NCI-H446 treated with DMSO at 0.1 percent for 48 hours (cell line): ENCODE data around the gene DEPDC7.
A peak's percentile ranks its signal among the peaks of the same experiment; 100 is the strongest.
"Not testable (repeated sequence)": the region's sequence is repeated elsewhere in the genome, so short reads cannot be mapped to it uniquely, and the experiment has no call there.

Experiments used
- DNase-seq: peaks from one replicate; lab custom pipeline; 2025; lab: John Stamatoyannopoulos, UW

The DEPDC7 gene

DNA sequence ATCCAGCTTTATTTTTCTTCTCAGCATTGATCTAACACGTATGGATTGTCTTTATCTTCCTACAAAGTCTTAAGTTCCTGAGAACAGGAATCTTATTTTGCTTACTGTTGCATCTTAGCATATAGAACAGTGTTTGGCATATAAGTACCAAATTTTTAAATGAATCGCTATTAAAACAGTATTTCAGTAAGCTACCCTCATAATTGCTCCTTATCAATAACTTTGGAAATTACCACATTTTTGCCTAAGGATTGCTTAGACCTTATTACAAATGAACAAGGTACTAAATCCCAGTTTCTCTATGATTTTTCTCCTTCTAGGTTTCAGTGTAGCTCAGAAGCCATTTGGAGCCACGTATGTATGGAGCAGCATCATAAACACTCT is 9.7 kb downstream of the DEPDC7 start:
- DNase-seq, result no peak

DNA sequence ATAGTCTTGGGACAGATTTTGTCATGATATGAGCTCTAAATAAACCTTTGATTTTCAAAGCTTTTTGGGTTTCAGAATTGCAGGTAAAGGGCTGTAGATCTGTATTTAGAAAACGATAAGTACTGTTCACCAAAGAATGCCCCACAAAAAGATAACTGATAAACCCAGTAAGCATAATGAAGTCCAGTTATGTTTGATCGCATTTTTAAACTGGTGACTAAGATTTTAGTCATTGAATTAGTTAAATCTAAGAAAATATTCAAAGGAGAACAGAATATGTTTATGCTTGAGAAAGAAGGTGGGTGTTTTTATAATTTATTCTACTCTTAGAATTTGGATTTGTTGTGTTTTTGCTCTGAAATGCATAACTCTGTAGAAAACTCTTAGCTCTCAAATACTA is 11.6 kb downstream of the DEPDC7 start:
- no peak for DNase-seq

DNA sequence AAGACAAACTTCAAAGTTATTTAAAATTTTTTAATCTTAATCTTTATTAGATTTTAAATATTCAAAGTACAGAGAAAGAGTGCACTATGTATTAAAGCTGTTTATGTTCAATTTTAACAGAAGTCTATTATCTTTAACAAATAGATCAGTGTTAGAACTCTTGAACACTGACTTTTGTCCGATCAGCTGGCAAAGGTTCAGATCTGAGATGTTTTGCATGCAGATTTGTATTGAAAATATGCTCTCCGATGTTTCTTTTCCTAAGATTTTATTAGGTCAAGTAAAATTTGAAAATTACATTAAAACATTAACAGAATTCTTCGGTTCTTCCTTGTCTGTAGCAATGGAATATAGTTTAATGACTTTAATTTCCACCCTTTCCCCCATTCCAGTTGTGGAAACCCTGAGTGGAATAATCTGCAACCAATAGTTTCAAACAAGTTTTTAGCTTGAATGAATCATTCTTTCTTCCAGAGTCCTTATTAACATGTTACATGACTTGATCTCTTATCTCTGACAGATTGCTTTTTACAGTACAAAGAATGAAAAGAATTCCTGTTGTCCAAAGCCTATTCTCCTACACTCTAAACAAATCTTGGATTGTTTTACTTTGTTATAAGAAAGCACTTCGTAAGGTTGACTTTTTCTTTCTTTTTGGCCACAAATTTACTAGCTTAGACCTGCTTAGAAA is 12.3 kb downstream of the DEPDC7 start:
- no peak for DNase-seq

DNA sequence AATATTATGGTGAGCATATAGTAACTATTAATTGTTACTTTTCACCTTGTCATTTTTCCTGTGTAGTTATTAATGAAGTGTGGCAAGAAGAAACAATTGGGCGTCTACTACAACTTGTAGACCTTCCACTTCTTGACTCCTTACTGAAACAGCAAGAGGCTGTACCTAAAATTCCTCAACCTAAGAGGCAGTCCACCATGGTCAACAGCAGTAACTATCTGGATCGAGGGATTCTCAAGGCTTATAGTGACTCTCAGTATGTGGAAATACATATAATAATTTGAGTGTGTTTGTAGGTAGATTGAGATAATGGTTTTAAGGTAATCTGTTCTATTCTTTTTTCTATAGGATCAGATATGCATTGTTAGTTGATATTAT is 12.8 kb downstream of the DEPDC7 start:
- DNase-seq, result no peak

DNA sequence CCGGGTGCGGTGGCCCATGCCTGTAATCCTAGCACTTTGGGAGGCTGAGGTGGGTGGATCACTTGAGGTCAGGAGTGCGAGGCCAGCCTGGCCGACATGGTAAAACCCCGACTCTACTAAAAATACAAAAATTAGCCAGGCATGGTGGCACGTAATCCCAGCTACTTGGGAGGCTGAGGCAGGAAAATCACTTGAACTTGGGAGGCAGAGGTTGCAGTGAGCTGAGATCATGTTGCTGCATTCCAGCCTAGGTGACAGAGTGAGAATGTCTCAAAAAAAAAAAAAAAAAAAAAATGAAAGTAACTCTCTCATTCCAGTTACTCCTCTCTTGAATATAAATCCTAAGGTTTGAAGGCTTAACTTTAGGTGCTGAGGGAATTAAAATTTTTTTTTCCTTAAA is 13.5 kb downstream of the DEPDC7 start:
- DNase-seq, result not testable (repeated sequence)

DNA sequence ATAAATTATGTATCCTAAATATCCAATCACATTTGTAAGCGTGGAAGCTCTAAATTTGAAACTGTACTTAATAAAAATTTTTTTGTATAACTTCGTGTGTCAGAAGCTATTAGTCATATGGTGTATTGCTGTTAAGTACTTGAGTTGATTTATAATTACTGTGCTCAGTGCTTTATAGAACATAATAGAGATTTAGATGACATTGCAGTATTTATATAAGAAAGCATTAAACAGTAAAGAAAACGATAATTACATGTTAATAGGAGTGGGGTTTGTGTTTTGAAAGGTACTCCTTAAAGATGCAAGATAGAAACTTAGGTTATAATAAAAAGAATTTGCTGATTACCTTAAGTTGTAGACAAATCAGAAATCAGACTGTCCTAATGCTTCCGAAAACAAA is 17.8 kb downstream of the DEPDC7 start:
- DNase-seq, result no peak

DNA sequence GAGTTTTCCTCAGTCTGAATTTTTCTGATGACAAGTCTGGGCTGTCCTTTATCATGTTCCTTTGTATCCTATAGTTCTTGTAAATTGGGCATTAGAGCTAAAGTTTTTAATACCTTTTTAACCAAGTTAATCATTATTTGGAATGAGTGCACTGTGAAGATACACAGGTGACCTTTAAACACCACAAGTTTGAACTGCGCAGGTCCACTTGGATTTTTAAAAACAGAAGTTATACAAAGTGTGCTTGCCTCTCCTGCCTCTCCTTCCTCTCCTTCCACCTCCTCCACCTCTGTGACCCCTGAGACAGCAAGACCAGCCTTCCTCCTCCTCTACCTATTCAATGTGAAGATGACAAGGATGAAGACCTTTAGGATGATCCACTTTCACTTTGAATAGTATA is 19.3 kb downstream of the DEPDC7 start:
- DNase-seq, result no peak

DNA sequence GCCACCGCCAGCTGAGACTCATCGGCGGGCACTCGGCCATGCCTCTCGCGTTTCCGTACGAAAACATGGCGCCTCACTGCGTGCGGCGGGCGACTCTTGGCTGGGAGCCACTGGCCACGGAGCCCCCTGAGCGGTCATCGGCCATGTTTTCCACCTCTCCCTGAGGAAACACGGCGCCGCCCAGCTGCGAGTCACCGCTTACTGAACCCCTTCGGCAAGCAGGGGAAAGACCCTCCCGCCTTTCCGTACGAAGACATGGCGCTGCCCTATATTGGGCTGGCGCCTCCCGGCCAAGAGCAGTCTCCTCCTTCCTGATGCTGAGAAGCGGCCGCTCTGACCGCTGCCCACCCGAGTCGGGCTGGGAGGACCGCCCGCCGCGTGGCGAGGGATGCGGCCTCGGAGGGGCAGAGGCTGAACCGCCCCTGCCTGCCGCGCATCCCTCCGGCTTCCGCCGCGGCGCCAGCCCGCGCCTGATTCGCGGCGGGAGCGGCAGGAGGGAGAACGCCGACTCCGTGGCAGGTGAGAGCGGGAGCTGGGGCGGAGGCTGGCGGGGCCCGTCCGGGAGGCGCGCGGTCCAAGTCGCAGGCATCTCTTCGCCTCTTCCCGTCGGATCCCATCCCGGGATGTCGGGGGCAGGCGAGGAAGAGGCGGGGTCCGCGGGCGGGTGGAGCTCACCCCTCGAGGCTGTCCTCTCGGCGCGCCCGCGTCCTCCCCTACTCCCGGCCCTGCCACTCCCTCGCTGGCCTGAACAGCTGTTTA is 23.8 kb downstream of the DEPDC7 start, which contains the start of gene TCP11L1:
Gene TCP11L1 (plus strand): TSS at position 299 of the 759 bp plus-strand sequence. CDS start 4,202 bp downstream, outside the sequence.
- peak; percentile 91 for DNase-seq

DNA sequence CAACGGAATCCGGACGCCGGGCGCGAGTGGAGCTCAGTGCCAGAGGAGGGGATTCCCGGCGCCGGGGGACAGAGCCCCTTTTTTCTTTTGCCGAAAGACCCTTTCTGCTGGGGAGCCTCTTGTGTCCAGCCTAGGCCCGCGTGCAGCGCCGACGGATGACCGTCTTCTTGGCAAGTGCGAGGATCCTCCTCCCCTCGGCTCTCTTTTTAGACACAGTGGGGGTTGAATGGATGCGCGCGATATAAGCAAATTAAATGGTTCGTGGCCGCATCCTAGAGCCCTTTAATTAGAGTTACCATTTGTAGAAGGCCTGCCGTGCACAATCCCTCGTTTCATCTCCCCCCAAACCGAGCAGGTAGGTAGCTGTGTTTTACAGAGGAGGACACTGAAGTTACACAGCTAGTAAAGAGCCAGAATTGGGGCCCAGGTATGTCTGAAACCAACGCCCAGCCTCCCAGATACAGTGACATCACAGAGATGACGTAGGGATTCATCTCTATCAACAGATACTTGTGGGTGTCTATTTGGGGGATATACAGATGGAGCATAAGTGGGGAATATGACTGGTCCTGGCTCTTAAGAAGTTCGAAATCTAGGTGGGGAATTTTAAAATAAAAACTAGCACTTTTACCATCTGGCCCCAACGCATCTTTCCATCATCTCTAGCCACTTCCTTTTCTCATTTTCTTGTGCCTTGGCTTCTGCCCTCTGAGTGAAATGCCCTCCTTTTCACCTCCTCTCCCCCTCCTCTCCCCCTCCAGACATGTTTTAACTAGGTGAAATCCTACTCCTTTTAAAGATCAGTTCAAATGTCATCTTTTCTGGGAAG is 24.6 kb downstream of the DEPDC7 start:
- DNase-seq, result peak; percentile 16

DNA sequence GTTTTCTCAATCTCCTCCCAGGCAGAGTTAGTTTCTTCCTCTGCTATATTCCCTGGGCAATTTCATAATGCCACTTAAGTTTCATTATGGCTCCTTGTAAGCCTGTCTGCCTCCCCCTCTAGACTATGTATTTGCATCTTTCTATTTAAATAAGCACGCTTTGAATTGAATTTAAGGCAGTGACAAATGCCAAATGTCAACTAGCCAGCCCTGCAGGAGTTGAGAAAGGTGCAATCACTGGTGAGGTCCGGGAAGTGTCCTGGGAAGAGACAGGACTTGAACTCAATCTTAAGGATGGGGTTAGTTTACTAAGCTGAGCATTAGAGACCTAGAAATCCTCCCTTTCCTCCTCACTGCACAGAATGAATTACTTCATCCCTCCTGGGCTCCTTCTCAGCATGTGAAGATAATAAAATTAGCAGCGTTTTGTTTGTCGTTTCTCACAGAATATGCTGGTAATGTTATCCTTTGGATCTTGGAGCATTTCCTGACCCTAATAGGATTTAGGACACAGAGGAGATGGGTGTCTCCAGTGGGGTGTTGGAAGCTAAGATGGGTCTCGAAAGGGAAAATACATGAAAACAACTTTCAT is 25.3 kb downstream of the DEPDC7 start:
- DNase-seq, result no peak

DNA sequence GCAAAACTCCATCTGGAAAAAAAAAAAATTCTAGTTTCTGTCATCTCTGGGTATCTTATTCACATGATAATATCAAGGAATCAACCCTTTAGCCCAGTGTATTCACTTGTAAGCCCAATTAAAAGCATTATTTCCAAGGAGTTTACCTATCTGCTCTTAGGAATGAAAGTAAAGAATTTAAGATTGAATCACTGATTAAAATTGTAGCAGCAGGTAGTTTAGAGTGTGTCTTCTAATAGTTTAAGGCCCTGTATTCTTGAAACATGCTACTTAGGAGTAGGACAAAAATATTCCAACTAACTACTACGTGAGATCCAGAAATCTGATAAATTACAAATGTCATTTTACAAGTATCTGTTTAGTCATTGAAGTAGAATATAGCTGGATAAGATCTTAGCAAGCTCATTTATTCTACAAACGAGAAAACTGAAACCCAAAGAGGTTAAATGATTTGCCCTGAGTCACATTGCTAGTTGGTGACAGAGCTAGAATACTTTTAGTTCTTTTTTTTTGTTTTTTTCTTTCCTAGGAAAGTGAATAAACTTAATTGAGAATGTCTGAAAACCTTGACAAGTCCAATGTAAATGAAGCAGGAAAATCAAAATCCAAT is 27.6 kb downstream of the DEPDC7 start:
- DNase-seq, result no peak

DNA sequence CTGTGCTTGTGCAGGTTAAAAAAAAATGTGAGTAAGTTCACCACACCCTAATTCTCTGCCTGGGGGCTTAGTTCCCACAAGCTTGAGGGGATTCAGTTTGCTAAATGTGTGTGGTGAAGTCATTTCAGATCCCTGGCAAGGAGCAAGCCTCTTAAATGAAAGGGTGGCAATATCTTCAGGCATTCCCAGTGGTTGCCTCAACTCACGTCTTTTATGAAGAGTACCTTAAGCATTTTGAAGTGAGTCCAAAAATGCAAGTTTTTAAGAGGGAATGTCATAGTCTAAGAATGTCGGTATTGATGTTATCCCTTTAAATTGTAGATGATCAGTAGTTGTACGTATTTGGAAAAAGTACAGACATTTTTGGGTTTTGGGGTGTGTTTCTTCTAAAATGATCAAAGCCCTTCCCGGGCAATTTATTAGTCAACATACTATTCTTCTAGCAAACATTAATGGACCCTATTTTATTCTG is 28.6 kb downstream of the DEPDC7 start:
- DNase-seq, result no peak

DNA sequence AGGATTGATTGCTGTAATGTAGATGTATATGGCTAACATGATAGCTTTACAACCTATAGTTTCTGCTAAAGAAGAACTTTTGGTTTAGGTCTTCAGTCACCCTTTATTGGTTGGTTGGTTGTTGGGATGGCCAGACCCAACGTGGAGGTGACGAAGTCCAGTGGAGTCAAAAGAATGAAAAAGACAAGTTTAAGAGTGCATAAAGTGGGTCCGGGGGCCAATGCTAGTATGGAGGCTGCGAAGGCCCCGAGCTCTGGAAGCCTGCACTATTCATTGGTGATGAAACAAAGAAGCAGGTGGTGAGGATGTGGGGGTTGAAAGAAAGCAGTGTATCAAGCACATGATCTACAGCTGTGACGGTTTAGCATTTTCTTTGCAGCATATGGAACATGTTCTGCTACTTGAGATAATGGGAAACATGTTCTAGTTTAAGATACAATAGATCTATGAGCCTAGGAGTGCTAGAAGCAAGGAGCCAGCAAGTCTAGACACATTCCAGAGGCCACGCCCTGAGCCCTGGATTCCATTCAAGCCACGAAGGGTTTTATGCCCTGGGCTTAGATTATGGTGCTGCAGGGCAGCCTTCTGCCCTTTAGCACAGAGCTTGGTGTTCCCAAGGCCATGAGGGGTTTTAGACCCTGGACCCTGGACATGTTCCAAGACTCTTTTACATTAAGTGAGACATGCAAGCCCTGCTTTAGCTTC is 30.0 kb downstream of the DEPDC7 start:
- DNase-seq, result no peak

DNA sequence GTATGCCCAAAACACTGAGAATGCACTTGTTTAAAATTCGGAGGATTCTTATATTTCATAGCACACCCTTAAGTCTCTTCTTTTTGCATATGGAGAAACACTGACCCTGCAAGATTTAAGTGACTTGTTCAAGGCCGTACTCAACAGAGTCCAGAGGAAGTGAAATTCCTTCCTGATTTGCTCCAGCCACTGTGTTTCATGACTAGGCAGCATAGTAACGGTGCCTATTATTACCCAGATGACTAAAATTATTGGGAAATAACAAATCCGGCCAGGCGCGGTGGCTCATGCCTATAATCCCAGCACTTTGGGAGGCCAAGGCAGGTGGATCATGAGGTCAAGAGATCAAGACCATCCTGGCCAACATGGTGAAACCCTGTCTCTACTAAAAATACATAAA is 33.0 kb downstream of the DEPDC7 start:
- DNase-seq, result not testable (repeated sequence)

DNA sequence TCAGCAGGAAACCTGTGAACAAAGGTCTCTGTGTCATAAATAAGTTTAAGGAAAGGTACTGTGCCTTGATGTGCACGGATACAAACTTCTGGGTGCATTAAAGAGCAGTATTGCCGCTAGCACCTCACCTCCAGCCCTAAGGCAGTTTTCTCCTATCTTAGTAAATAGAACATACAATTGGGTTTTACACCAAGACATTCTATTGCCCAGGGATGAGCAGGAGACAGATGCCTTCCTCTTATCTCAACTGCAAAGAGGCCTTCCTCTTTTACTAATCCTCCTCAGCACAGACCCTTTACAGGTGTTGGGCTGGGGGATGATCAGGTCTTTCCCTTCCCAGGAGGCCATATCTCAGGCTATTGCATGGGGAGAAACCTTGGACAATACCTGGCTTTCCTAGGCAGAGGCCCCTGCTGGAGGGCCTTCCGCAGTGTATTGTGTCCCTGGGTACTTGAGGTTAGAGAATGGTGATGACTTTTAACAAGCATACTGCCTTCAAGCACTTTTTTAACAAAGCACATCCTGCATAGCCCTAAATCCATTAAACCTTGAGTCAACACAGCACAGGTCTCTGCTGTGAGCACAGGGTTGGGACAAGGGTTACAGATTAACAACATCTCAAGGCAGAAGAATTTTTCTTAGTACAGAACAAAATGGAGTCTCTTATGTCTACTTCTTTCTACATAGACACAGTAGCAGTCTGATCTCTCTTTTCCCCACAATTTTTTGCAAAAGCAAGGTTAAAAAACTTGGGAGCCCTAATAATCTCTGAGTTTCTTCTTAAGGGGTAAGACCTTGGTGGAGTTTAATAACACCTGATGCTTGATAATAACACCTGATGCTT is 34.1 kb downstream of the DEPDC7 start:
- not testable (repeated sequence) for DNase-seq

DNA sequence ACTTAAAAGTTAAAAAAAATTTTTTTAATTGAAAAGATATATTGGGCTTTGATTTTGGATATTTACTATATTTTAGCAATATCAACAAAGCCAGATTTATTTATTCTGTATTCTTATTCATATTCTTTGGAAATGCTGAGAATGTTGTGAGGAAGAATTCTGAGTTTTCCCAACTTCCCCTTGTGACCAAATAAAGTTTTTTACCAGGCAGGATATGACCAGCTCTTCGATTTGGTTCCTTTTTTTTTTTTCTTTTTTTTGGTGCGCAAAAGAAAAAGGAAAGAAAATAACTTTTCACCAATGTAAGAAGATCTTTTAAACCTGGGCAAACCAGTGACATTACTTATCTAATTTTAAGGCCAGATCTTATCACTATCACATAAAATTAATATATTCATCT is 36.6 kb downstream of the DEPDC7 start:
- DNase-seq, result no peak

DNA sequence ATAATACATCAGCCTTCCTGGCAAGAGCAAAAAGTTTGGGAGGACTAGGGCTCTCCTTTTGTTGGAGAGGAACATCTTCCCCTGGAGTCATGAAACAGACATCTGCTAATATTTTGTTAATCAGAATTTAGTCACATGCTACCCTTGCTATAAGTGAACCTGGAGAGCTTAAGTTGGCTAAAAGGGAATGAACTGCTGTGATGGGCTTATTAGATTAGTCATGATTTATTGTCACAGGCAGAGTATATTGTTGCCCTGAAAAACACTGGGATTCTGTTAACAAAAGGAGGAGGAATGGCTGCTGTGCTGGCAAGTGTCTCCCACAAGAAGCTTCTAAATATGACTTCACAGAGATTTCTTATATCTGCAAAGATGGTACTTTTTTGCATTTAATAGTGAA is 39.7 kb downstream of the DEPDC7 start:
- DNase-seq, result no peak

DNA sequence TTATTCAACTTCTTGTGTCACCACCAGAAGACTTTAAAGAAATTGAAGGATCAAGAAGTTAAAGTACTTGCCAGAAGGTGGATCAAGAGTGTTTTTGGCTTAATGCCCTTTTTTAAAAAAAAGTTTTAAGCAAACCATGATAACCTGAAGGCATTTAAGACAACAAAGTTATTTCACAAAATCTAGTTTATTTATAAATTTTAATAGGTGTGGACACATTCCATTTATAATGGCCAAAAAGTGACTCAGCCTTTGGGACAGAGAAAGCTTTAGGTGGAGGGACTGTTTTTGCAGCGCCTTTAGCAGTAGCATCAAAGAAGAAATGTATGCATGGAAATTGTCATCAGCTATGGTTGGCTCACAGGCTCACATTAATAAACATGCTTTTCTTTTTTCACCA is 41.6 kb downstream of the DEPDC7 start:
- no peak for DNase-seq

DNA sequence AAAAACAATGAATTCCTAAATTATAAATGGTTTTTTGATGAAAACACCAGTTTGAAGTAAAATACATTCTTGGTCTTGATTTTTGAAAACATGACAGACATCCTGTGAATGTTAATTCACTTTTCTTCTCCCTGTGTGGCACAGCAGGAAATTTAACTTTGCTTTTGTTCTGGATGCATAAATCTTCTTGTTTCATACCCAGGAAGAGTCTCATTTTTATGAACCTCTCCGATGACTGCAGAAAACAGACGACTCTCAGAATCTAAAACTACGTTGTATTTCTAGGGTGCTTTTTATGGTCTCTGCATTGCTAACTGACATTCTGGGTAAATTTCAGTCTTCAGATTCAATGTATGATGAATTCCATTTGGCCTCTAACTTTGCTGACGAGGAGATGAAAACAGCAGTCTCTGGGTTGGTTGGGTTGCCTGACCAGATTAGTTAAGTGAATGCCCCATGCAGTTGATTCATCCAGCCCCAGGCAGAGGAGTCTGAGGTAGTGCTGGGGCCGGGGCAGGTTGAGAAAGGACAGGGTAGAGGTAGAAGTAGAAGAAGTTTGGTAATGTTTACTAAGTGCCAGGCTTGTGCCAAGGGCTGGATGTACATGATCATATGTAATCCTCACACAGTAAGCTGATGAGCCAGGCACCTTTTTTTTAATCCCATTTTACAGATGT is 43.8 kb downstream of the DEPDC7 start:
- no peak for DNase-seq

DNA sequence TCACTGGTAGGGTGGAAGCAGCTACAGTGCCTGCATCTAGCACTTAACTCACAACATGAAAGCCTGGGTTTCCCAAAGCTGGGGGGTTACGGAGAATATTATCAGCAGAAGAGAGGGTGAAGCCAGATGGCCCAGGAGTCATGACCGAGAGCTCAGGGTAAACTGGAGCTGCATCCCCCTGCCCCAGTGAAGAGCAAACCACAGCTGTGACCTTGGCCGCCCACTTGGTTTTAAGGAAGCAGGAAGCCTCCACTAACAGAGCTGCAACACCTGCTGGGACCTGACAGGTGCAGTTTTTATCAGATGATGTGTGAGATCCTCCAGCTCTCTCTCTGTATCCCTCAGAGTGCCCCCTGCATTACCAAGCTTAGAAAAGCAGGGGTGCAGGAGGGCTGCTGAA is 44.6 kb downstream of the DEPDC7 start:
- DNase-seq, result no peak
